GM21381 (cell line): ENCODE measurements around the gene ZDHHC3.

Source experiments
- ATAC-seq: cut with Tn5 transposase; IDR thresholded peaks from one replicate; pipeline ENCODE4 v1.9.1; 2021; ENCODE audit warnings: mild to moderate bottlenecking, moderate library complexity; ENCODE audit not compliant: unreplicated experiment

ZDHHC3 gene

GRCh38 chr3:44930911-44931310 lies 45.1 kb downstream of the ZDHHC3 start:
- ATAC-seq: no peak

- no peak for ATAC-seq
These were observed 46.2 kb downstream of the ZDHHC3 start for GRCh38 chr3:44929782-44930181.

- no peak for ATAC-seq
These were observed 48.6 kb downstream of the ZDHHC3 start for GRCh38 chr3:44927371-44927770.

GRCh38 chr3:44926921-44927320 lies 49.1 kb downstream of the ZDHHC3 start:
- ATAC-seq: no peak

GRCh38 chr3:44926172-44926571 lies 49.8 kb downstream of the ZDHHC3 start:
- no peak for ATAC-seq

GRCh38 chr3:44924457-44925084 lies 51.4 kb downstream of the ZDHHC3 start:
- no peak for ATAC-seq

- ATAC-seq: no peak
These were observed 52.1 kb downstream of the ZDHHC3 start for GRCh38 chr3:44923632-44924456.

- ATAC-seq: no peak
These were observed 55.9 kb downstream of the ZDHHC3 start for GRCh38 chr3:44920081-44920480.

- ATAC-seq: no peak
These were observed 57.4 kb downstream of the ZDHHC3 start for GRCh38 chr3:44918581-44918980.

GRCh38 chr3:44918087-44918486 lies 57.9 kb downstream of the ZDHHC3 start:
- ATAC-seq: no peak

- ATAC-seq: no peak
These were observed 60.1 kb downstream of the ZDHHC3 start for GRCh38 chr3:44915702-44916438.

GRCh38 chr3:44914936-44915335 lies 61.0 kb downstream of the ZDHHC3 start:
- ATAC-seq: no peak

GRCh38 chr3:44913868-44914468 lies 62.0 kb downstream of the ZDHHC3 start:
- no peak for ATAC-seq

GRCh38 chr3:44910693-44911092 lies 65.3 kb downstream of the ZDHHC3 start:
- no peak for ATAC-seq

GRCh38 chr3:44909063-44909462 lies 66.9 kb downstream of the ZDHHC3 start:
- ATAC-seq: no peak

- no peak for ATAC-seq
These were observed 68.4 kb downstream of the ZDHHC3 start for GRCh38 chr3:44907612-44908011.

- no peak for ATAC-seq
These were observed 69.0 kb downstream of the ZDHHC3 start for GRCh38 chr3:44906997-44907396.

- no peak for ATAC-seq
These were observed 70.4 kb downstream of the ZDHHC3 start for GRCh38 chr3:44905446-44906157.

GRCh38 chr3:44903751-44904150 lies 72.2 kb downstream of the ZDHHC3 start:
- no peak for ATAC-seq

- no peak for ATAC-seq
These were observed 72.7 kb downstream of the ZDHHC3 start for GRCh38 chr3:44903314-44903713.

- no peak for ATAC-seq
These were observed 73.3 kb downstream of the ZDHHC3 start for GRCh38 chr3:44902628-44903027.
